ENCODE measurements around the gene PARVA. TPM values are rescaled to one million over a fixed set of nuclear protein-coding genes. Genes with fewer than 3 reads are reported as not detected.

The PARVA gene
- total and polyA plus RNA-seq, 2 of the 4 experiments (the other 2 are of a cell fraction), result 65.2 to 80.2 TPM

DNA sequence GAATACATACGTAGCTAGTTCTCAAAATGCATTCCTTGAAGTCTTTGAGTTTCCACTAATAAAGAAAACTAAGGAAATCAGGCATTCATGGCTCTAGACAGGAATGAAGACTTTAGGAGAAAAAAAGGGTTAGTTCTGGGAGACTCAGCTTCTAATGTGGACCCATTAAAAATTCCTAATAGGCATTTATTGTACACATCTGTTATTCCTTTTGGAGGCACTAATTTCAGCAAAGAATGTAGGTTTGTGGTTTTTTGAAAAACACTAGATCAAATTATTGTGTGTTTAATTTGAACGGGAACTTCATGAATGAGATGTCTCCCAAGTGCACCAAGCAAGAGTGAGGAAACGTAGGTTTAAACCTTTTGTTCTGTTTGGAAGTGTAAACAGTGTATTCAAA lies 42.7 kb downstream of the PARVA start:
- H3K9me3 ChIP-seq (ENCODE audit: control insufficient read depth, insufficient read depth, low read length), result no peaks in the 10 kb centered on the region
- peaks cover 20% of the 10 kb centered on the region for H4K20me1 ChIP-seq (ENCODE audit: insufficient read depth, low read length)
- DNase-seq (no peak), ATAC-seq (ENCODE audit: low read depth) (no peak)
- TF ChIP-seq RAD21 (IDR thresholded peaks at IDR 0.05; ENCODE audit: low read length), result no peak
- BruUV-seq (replicated peaks), result no TSS peak
- no CpG with 5 or more reads among the region's 3 CpGs for WGBS, 2 experiments (ENCODE audit: extremely low coverage in 2 of 2, insufficient read length in 1 of 2)
- H2AK5ac ChIP-seq (ENCODE audit: low read depth, low read length), result no peak overlapping the region
- H3K27ac ChIP-seq (ENCODE audit: insufficient read depth, low read length), result no peak overlapping the region
- no peak overlapping the region for H3K4me3 ChIP-seq (ENCODE audit: insufficient read depth, low read depth, low read length)
- no peak overlapping the region for H4K5ac ChIP-seq (ENCODE audit: low read depth, low read length)
- no peak overlapping the region for H2BK15ac ChIP-seq (ENCODE audit: low read depth, low read length)
- H3K4me2 ChIP-seq (ENCODE audit: low read depth, low read length), result no peak overlapping the region
- no peak overlapping the region for H3K9ac ChIP-seq (ENCODE audit: low read depth, low read length)
- no peak overlapping the region for H2AK9ac ChIP-seq (replicated peaks; ENCODE audit: low read depth, low read length, poor library complexity)
- no peak overlapping the region for H2BK20ac ChIP-seq (ENCODE audit: low read depth, low read length)
- H3K79me1 ChIP-seq (ENCODE audit: low read depth in 1 of 2, low read length in 2 of 2), result peaks cover 32 to 80% of the 10 kb centered on the region in 2 experiments
- no peak overlapping the region for H2AFZ ChIP-seq (replicated peaks; ENCODE audit: low read length, poor library complexity)
- no peak overlapping the region for H4K91ac ChIP-seq (ENCODE audit: insufficient read depth, low read depth, low read length)
- H4K8ac ChIP-seq (ENCODE audit: low read depth in 2 of 2, low read length in 2 of 2), result no peak overlapping the region
- H3K23ac ChIP-seq (ENCODE audit: low read depth, low read length), result no peak overlapping the region
- ChIA-PET POLR2A (ENCODE audit: unreplicated experiment) (no interaction called here), CTCF (no interaction called here)
- no peak overlapping the region for H3K4ac ChIP-seq (ENCODE audit: low read depth, low read length)
- H3K36me3 ChIP-seq (ENCODE audit: control insufficient read depth, insufficient read depth, low read length), result no peaks in the 10 kb centered on the region; the same call in 1 of the 2 replicates
- H2BK120ac ChIP-seq (ENCODE audit: low read depth, low read length), result no peak overlapping the region
- intact Hi-C loops (cut with micrococcal nuclease), result no loop called here
- no peak overlapping the region for H2BK5ac ChIP-seq (ENCODE audit: low read depth, low read length, poor library complexity, severe bottlenecking)
- H3K18ac ChIP-seq (ENCODE audit: low read depth, low read length), result no peak overlapping the region
- H3K4me1 ChIP-seq (ENCODE audit: control insufficient read depth, insufficient read depth, low read length), result peaks cover 19% of the 10 kb centered on the region
- in situ Hi-C loops (cut with MboI; ENCODE audit: low sequenced_read_pairs), result no loop called here
- peaks cover 15% of the 10 kb centered on the region for H3K9me1 ChIP-seq (ENCODE audit: insufficient read depth, low read length)
- dilution Hi-C loops (cut with HindIII; ENCODE audit: low sequenced_read_pairs, unreplicated experiment), result no loop called here
- H3K27me3 ChIP-seq (ENCODE audit: control insufficient read depth, insufficient read depth, low read length), result no peaks in the 10 kb centered on the region
- H3K14ac ChIP-seq (replicated peaks; ENCODE audit: low read depth, low read length), result no peak overlapping the region
- H3K56ac ChIP-seq (ENCODE audit: extremely low read depth, insufficient read depth, low read length), result no peak overlapping the region
